Measurements from ENCODE around the gene ZNFX1. TPM values are rescaled to one million over a fixed set of nuclear protein-coding genes. Genes with fewer than 3 reads are reported as not detected.

Gene ZNFX1
- total and polyA plus RNA-seq, 2 donors (not counting 1 experiment from before 2014, with no cell fraction given): 10.3 to 37.9 TPM

GRCh38 chr20:49281913-49282467, 4.1 kb upstream of the ZNFX1 start:
- no peaks in the 10 kb centered on the region for H3K27me3 Mint-ChIP-seq
- peaks cover 34% of the 10 kb centered on the region for H3K9me3 Mint-ChIP-seq (ENCODE audit: insufficient read depth)
- Histone ChIP-seq H3K27me3 (replicated peaks in 1 of 4; ENCODE audit: control extremely low read depth in 1 of 4, control insufficient read depth in 3 of 4, insufficient read depth in 4 of 4, low read length in 3 of 4) (no peaks in the 10 kb centered on the region), H3K36me3 (replicated peaks in 1 of 2; ENCODE audit: control extremely low read depth in 1 of 2, control insufficient read depth in 1 of 2, extremely low read depth in 1 of 2, insufficient read depth in 2 of 2, low read length in 1 of 2) (peaks cover 20 to 78% of the 10 kb centered on the region in 2 experiments), H3K9me3 (ENCODE audit: control extremely low read depth in 1 of 3, control insufficient read depth in 2 of 3, insufficient read depth in 1 of 3, low read length in 2 of 3) (peaks cover 4 to 71% (median 60%) of the 10 kb centered on the region in 3 donors), H3K79me2 (ENCODE audit: control insufficient read depth, insufficient read depth, low read length) (peaks cover 94% of the 10 kb centered on the region), H3K4me2 (replicated peaks; ENCODE audit: low read depth, low read length, poor library complexity, severe bottlenecking) (peak overlapping the region; percentile 45), H4K20me1 (ENCODE audit: control insufficient read depth, insufficient read depth, low read length, poor library complexity, severe bottlenecking) (peaks cover 79% of the 10 kb centered on the region), H3K4me1 (ENCODE audit: control insufficient read depth in 2 of 2, insufficient read depth in 2 of 2, low read length in 2 of 2) (peaks cover 48 to 56% of the 10 kb centered on the region in 2 donors), H2AFZ (ENCODE audit: insufficient read depth, low read depth, low read length, poor library complexity, severe bottlenecking) (no peak overlapping the region), H3K9ac (ENCODE audit: low read length) (peak overlapping the region; percentile 27), H3K4me3 (ENCODE audit: control extremely low read depth in 1 of 5, extremely low read depth in 1 of 5, insufficient read depth in 1 of 5, low read depth in 2 of 5, low read length in 4 of 5) (peak overlapping the region in 3 of 5 experiments; percentile 4 to 100 (median 31)), H3K27ac (ENCODE audit: low read length in 2 of 2) (peak overlapping the region in 1 of 2 donors; percentile 98)
- POLR2A ChIA-PET: no interaction called here
- ATAC-seq (ENCODE audit: low read depth): no peak
- 67% methylated on average over 4 of the region's 9 CpGs for WGBS (ENCODE audit: insufficient coverage)
- CTCF ChIA-PET: no interaction called here
- H3K4me3 Mint-ChIP-seq: peak overlapping the region; percentile 55
- intact Hi-C loops (cut with micrococcal nuclease): no loop called here
- no peak for DNase-seq
- peaks cover 66% of the 10 kb centered on the region for H3K4me1 Mint-ChIP-seq
- no peak for TF ChIP-seq CTCF (IDR thresholded peaks at IDR 0.05)
- TF ChIP-seq EZH2 (IDR thresholded peaks at IDR 0.05; ENCODE audit: borderline replicate concordance, insufficient read depth, low read depth, low read length, poor library complexity, severe bottlenecking): no peak
- peak overlapping the region; percentile 69 for H3K27ac Mint-ChIP-seq

- Histone ChIP-seq H3K36me3 (replicated peaks in 1 of 2; ENCODE audit: control extremely low read depth in 1 of 2, control insufficient read depth in 1 of 2, extremely low read depth in 1 of 2, insufficient read depth in 2 of 2, low read length in 1 of 2) (peaks cover 13 to 71% of the 10 kb centered on the region in 2 experiments), H3K27ac (ENCODE audit: low read length in 2 of 2) (peak overlapping the region; percentile 62 to 98), H3K4me3 (ENCODE audit: control extremely low read depth in 1 of 5, extremely low read depth in 1 of 5, insufficient read depth in 1 of 5, low read depth in 2 of 5, low read length in 4 of 5) (peak overlapping the region in 3 of 5 experiments; percentile 4 to 100 (median 31)), H2AFZ (ENCODE audit: insufficient read depth, low read depth, low read length, poor library complexity, severe bottlenecking) (no peak overlapping the region), H4K20me1 (ENCODE audit: control insufficient read depth, insufficient read depth, low read length, poor library complexity, severe bottlenecking) (peaks cover 79% of the 10 kb centered on the region), H3K4me2 (replicated peaks; ENCODE audit: low read depth, low read length, poor library complexity, severe bottlenecking) (peak overlapping the region; percentile 45), H3K27me3 (replicated peaks in 1 of 4; ENCODE audit: control extremely low read depth in 1 of 4, control insufficient read depth in 3 of 4, insufficient read depth in 4 of 4, low read length in 3 of 4) (no peaks in the 10 kb centered on the region), H3K9me3 (ENCODE audit: control extremely low read depth in 1 of 3, control insufficient read depth in 2 of 3, insufficient read depth in 1 of 3, low read length in 2 of 3) (peaks cover 3 to 64% (median 53%) of the 10 kb centered on the region in 3 donors), H3K9ac (ENCODE audit: low read length) (peak overlapping the region; percentile 29), H3K4me1 (ENCODE audit: control insufficient read depth in 2 of 2, insufficient read depth in 2 of 2, low read length in 2 of 2) (peaks cover 55 to 63% of the 10 kb centered on the region in 2 donors), H3K79me2 (ENCODE audit: control insufficient read depth, insufficient read depth, low read length) (peaks cover 94% of the 10 kb centered on the region)
- peak overlapping the region; percentile 69 for H3K27ac Mint-ChIP-seq
- intact Hi-C loops (cut with micrococcal nuclease): no loop called here
- ChIA-PET POLR2A (no interaction called here), CTCF (no interaction called here)
- peak overlapping the region; percentile 55 for H3K4me3 Mint-ChIP-seq
- no peak for ATAC-seq (ENCODE audit: low read depth)
- H3K4me1 Mint-ChIP-seq: peaks cover 73% of the 10 kb centered on the region
- WGBS (ENCODE audit: insufficient coverage): 64% methylated on average over 7 of the region's 13 CpGs
- no peaks in the 10 kb centered on the region for H3K27me3 Mint-ChIP-seq
- H3K9me3 Mint-ChIP-seq (ENCODE audit: insufficient read depth): peaks cover 29% of the 10 kb centered on the region
- TF ChIP-seq EZH2 (IDR thresholded peaks at IDR 0.05; ENCODE audit: borderline replicate concordance, insufficient read depth, low read depth, low read length, poor library complexity, severe bottlenecking) (no peak), CTCF (IDR thresholded peaks at IDR 0.05) (no peak)
- peak; percentile 68 for DNase-seq
These were observed 3.4 kb upstream of the ZNFX1 start for GRCh38 chr20:49281059-49281912.

Measured in B cell (primary cell).